ENCODE measurements around the gene KRTAP10-5. TPM values are rescaled to one million over a fixed set of nuclear protein-coding genes. Genes with fewer than 3 reads are reported as not detected.
"Not testable (repeated sequence)": the region's sequence is repeated elsewhere in the genome, so short reads cannot be mapped to it uniquely, and the experiment has no call there.

The KRTAP10-5 gene
- total RNA-seq, 2 experiments from 2014 or later: not detected

DNA sequence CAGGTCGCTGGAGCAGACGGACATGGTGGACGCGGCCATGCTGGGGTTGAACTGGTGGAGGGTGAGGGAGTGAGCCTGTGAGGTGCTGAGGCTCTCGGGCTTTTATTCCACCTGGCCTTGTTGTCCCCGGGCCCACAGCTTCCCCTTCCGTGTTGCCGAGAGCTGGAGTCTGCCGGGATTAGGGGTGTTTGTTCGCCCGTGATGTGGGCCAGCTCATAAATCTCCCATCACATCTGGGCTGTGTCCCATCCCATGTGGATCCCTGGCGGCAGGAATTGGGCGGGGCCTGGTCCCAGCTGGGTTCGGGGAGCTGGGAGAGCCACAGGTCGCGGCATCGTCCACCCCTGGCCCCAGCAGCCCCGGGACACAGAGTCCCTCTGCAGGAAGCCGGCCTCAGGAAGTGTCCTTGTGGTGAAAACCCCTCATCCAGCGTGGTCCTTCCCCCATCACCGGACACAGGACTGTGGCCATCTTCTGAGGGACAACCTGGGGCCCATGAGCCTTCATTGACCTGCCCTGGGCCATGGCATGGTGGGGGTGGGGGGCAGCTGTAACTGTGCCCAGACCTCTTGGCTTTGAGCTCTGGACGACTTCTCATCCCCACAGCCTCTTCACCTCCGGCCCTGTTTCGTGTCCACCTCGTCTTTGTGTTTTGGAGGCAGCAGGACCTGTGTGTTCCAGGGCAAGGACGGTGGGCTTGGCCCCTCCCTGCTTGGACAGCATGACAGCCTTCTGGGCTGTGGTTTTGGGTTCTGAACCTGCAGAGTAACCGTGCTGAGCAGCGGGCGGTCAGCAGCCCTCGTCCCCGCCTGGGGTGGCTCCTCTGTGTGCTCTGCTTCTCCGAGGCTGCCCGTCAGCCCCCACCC is 12.3 kb upstream of the KRTAP10-5 start, which contains the start of gene KRTAP10-6:
TSS of gene KRTAP10-6 (minus strand) at position 60 of the 866 bp plus-strand sequence. CDS start at position 39, 21 bp downstream.
- ChIA-PET CTCF (no interaction called here), POLR2A (no interaction called here)

DNA sequence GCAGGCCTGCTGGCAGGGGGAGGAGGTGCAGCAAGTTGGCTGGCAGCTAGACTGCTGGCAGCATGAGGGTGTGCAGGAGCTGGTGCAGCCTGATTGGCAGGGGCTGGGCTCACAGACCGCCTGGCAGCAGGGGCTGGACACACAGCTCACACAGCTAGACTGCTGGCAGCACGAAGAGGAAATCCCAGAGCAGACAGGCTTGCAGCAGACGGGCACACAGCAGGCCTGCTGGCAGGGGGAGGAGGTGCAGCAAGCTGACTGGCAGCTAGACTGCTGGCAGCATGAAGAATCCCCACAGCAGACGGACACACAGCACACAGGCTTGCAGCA is 11.4 kb upstream of the KRTAP10-5 start:
- CTCF ChIA-PET, POLR2A ChIA-PET: not testable (repeated sequence)

DNA sequence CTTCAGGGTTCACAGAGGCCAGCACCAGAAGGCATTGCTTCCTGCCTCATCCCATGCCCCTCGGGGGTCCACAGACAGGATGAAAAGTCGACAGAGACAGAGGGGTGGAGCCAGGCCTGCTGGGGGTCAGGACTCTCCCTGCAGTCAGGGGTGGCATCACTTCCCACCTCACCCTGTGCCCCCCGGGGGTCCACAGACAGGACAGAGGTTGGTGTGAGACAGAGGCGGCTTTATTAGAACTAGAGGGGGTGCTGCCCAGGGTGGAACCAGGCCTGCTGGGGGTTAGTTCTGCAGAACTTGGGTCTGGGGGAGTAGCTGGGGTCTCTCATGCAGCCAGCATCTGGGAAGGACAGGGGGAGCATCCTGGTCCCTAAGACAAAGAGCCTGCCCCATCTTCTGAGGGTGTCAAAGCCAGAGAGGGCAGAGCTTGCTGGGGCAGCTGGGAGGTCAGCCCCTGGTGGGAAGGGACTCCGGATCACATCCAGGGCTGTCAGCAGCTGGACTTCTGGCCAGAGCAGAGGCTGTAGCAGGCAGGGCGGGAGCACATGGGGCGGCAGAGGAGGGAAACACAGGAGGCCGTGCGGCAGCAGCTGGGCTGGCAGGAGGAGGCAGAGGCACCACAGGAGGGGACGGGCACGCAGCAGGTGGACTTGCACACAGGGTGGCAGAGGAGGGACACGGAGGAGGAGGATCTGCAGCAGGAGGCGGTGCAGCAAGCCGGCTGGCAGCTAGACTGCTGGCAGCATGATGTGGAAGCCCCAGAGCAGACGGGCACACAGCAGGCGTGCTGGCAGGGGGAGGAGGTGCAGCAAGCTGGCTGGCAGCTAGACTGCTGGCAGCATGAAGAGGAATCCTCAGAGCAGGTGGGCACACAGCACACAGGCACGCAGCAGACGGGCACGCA is 10.7 kb upstream of the KRTAP10-5 start:
- CTCF ChIA-PET, POLR2A ChIA-PET: not testable (repeated sequence)

DNA sequence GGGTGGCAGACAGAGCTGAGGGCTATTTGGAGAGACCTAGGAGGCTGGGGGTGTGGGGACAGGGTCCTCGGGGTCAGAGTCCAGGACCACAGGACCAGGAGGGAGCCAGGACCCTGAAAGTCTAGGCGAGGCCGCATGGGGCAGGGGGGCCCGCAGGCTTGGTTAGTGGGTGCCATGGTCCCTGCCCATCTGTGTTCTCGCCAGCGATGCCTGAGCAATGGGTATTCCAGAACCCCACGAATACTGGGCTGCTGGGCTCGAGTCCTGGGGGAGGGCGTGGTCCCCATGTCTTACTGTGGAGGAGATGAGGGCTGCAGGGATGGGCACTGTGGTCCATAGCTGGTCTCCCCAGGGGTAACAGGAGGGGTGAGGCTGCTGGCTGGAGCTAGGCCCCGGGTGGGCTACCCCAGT is 9.9 kb upstream of the KRTAP10-5 start:
- ChIA-PET POLR2A (no interaction called here), CTCF (no interaction called here)

DNA sequence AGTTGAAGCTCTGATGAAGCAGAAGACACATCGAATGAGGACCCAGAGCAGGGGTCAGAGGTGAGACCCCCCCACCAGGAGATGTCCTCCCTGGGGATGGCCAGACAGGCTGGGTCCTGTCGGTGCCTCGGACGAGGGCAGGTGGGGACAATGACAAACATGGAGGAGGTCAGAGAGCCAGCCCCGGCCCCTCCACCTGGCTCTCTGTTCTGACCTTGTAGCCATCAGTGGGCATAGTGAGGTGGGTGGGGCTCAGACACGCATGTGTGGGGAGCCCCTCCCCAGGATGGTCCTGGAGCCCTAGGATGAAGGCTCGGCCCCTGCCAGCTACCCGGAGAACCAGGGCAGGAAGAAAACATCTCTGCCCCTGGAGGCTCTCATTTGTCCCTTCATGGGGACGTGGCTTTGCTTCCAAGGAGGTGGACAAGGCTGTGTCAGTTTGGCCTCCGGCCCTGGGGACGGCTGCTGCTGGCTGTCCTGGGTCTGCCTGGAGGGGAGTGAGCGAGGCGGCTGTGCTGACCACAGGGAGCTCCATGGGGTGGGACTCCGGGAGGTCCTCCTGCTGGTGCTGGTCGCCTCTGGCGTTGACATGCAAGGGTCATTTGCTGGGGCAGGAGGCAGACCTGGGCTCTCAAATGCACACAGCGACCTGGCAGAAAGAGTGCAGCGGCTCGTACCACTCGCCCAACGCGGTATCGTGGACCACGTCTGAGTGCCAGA is 9.3 kb upstream of the KRTAP10-5 start:
- ChIA-PET CTCF (no interaction called here), POLR2A (no interaction called here)

DNA sequence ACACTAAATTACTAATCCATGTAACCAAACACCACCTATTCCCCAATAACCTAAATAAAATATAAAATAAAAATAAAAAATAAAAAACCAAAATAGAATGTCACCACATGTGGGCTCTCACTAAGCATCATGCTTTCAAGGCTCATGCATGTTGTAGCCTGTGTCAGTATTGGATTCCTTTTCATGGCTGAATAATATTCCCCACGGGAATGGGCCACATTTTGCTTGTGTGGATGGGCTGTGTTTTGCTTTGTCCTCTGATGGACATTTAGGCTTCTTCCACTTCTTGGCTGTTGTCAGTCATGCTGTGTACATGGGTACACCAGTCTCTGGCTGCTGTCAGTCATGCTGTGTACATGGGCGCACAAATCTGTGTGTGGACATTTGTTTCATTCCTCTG is 8.7 kb upstream of the KRTAP10-5 start:
- POLR2A ChIA-PET: no interaction called here
- CTCF ChIA-PET: no interaction called here

DNA sequence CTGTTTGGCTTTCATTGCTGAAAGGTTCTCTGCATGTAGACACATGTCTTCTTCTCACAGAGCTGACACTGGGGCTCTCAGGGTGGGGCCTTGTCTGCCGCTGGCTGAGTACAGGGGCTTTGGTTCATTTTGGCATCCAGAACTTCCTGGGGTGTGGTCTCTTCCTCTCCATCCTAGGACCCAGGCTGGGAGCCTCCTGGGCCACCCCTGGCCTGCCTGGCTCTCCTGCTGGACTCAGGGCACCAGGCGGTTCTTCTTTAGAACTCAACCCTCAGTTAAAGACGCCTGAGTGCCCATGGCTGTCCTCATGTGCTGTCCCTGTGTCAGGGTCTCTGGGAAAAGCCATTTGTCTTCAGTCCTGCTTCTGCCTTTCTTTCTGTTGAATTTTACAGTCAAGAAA is 5.5 kb upstream of the KRTAP10-5 start:
- ChIA-PET CTCF (no interaction called here), POLR2A (no interaction called here)

DNA sequence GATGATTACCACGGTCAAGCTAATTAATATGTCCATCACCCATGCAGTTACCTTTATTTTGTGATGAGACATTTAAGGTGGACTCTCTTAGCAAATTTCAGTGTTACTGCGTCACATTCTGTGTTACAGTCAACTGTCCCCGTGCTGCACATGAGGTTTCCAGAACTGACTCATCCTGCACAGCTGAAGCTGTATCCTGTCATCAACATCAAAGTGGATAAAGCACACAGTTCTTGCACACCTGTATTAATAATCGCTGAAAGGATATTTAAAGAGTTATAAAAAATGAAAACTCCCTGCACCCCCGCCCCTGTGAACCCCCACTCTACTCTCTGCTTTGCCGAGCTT is 3.4 kb upstream of the KRTAP10-5 start:
- POLR2A ChIA-PET: no interaction called here

DNA sequence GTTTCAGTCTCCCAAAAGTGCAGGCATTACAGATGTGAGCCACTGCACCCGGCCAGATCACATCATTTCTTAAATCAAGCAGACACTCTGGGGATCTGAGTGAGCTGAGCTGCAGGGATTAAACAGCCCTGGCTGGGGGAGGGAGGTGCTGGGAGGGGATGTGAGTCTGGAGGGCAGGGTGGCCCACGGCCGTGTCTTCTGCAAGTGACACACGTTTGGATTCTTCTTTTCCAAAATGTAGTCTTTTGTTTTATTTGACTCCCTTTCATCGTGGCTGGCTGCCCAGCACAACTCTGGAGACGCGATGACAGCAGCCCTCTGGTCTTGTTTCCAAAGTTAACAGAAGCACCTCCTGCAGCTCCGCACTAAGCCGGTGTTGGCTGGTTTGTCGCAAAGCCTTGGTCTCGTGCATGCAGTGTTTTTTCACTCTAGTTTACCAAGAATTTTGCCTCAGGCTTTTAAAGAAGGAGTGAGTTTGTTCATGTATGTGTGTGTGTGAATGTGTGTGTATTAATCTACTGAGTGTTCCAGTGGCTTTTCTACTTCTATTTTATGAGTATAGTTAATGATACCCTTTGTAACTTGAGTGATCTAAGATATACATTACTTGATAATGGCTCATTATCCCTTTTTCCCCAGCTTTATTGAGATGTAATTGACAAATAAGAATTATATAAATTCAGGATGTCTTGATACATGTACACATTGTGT is 2.8 kb upstream of the KRTAP10-5 start:
- ChIA-PET POLR2A (no interaction called here), CTCF (no interaction called here)

More for the DNA sequence above, 3.4 kb upstream of the KRTAP10-5 start:
- CTCF ChIA-PET: no interaction called here

DNA sequence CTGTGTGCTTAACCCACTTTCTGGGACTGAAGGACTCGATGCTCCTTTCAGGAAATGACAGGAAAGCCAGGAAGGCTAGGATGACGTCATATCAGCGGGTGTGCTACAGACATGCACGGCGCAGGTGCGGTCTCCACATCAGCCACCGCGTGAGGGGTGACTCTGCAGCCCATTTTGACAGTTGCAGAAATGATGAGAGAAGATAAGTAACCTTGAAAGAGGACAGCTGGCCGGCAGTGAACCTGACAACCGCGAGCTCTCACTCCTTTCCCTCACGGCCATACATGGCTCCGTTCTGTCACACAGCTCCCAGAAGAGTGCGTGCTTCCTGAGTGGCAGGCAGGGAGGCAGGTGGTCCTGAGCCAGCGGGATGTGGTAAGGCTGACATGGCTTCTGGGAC is 1.7 kb upstream of the KRTAP10-5 start:
- ChIA-PET CTCF (no interaction called here), POLR2A (no interaction called here)

DNA sequence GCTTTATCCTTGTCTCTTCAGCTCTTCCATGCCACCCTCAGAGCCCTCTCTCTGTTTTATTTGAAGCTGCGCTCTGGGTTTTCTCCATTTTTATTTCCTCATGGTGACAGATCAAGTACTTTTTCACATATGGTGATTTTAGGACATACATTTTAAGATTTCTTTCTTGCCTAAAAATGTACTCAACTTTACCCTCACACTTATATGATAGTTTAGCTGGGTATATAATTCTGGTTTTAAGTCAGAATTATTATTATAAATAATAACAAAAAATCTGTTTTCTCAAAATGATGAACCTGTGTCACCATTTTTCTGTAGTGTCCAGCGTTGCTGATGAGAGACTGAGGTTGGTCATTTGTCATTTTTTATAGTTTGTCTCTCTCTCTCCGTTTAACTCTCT is 754 bp upstream of the KRTAP10-5 start:
- CTCF ChIA-PET: no interaction called here
- POLR2A ChIA-PET: no interaction called here

DNA sequence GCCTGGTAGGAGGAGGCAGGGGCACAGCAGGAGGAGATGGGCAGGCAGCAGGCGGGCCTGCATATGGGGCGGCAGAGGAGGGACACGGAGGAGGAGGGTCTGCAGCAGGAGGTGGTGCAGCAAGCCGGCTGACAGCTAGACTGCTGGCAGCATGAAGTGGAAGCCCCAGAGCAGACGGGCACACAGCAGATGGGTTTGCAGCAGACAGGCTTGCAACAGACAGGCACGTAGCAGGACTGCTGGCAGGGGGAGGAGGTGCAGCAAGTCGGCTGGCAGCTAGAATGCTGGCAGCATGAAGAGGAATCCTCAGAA is 615 bp downstream of the KRTAP10-5 start:
- ChIA-PET POLR2A (no interaction called here), CTCF (no interaction called here)

DNA sequence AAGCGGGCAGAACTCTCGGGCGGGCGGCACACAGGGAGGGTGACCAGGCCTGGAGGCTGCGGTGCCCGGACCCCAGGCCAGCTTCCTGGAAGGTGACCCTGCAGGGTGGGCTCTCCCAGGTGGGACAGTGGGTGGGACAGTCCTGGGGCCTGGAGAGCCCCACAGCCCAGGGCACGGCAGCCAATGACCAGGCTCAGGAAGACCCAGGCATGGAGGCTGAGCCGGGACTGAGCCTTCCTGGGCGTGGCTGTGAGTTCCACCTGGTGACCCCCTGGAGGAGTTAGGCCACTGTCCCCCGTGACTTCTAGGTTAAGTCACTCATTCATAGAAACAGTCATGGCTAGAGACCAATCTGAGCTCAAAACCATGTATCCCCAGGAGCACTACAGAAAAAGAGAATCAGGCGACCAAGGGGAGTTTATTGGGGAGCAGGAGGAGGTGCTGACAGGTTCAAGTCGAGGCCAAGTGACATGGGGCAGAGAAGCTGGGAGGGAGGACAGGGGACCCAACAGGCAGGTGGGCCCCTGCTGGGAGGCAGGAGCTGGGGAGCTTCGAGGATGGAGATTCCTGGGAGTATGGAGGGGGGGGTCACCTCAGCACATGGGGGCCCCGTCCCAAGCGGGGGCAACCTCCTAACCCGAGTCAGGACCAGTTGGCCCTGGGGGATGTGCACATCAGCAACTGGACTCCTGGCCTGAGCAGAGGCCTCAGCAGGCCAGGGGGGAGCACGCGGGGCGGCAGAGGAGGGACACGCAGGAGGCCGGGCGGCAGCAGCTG is 1.2 kb downstream of the KRTAP10-5 start:
- CTCF ChIA-PET: no interaction called here
- POLR2A ChIA-PET: no interaction called here

DNA sequence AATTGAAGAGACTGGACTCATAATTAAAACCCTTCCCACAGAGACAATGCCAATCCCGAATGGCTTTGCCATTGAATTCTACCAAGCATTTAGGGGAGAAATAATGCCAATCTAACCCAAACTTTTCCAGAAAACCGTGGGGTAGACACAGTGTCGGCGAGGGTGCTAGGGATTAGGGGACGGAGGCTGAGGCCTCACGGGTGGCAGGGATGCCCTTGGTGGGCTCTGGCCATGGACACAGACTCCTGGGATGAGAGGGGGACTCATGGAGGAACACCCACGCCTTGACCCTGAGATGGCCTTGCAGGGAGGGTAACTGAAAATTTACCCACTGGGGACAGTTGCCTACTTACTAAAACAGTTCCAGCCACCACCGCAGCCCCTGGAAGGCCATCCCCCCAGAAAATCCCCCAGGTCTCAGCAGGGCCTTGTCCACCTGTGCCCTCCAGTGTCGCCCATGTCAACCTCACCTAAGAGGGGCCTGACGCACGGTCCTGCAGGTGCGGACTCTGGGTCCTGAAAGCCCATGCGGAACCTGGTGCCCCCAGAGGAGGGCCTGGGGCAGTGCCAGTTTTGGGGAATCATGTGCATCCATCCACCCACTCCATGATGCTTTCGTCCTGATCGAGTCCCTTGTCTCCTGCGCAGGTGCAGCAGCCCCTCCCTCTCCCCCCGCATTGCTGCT is 1.9 kb downstream of the KRTAP10-5 start:
- POLR2A ChIA-PET: no interaction called here

DNA sequence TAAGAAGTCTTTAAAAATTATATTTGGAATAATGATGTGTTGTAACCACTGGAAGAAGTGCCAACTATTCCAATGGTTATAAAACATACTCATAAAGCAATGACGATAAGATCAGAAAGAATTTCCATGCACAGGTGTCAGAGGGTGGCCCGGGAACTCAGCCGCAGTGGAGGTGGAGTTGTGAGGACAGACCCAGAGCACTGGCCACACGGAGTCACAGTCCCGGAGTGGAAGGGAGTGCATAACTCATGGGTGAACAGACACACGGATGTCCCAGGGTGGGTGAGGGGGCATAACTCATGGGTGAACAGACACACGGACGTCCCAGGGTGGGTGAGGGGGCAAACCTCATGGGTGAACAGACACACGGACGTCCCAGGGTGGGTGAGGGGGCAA is 4.4 kb downstream of the KRTAP10-5 start:
- POLR2A ChIA-PET: no interaction called here
- CTCF ChIA-PET: no interaction called here

More for the DNA sequence above, 1.9 kb downstream of the KRTAP10-5 start:
- CTCF ChIA-PET: no interaction called here

DNA sequence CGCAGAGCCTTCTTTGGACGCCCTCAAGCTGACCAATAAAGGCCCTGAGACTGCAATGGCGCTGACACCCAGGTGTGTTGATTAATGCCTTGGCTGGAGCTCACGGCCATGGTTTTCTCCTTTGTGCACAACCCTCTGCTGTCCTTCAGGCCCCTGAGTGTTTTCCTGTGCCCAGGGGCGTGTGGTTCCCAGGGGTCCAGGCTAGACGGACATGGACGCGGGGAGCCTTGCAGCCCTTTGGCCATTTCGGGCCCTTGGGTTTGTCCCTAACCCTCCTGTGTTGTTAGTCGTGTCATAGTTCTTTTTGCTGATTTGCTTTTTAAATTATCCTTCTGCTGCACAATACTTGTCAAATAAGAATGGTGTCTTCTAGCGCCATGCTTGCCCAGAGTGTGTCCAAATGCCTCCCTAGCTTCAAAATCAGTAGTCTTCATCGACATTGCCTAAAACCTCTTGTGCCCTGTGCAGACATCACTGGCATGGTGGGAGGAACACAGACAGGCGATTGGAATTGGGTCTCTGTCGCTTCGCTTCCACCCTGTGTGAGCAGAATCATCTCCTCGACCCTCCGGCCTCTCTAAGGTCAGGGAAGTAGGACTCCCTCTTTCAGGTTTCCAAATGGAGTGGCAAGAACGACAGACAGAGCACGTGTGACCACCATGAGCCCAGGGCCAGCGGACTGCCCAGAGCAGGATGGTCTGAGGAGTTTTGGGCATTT is 4.9 kb downstream of the KRTAP10-5 start:
- ChIA-PET CTCF (no interaction called here), POLR2A (no interaction called here)

DNA sequence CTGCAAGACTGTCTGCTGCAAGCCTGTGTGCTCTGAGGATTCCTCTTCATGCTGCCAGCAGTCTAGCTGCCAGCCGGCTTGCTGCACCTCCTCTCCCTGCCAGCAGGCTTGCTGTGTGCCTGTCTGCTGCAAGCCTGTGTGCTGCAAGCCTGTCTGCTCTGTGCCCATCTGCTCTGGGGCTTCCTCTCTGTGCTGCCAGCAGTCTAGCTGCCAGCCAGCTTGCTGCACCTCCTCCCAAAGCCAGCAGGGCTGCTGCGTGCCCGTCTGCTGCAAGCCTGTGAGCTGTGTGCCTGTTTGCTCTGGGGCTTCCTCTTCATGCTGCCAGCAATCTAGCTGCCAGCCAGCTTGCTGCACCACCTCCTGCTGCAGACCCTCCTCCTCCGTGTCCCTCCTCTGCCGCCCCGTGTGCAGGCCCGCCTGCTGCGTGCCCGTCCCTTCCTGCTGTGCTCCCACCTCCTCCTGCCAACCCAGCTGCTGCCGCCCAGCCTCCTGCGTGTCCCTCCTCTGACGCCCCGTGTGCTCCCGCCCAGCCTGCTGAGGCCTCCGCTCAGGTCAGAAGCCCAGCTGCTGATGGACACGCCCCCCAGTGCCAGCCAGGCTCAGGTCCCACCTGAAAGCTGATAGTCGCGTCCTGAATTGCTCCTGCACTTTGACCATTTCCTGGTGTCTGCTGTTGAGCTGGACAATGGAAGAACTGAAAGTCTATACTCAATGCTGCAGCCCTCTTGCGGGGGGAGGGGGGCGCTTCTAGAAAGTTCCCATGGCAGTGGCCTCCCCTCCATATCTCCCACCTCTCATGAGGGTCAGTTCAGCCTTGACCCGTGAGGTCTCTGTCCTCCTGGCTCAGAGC is 5.7 kb downstream of the KRTAP10-5 start:
- POLR2A ChIA-PET: no interaction called here
- CTCF ChIA-PET: no interaction called here

All from activated CD8-positive, alpha-beta memory T cell treated with anti-CD3 and anti-CD28 coated beads for 36 hours (primary cell).